HS-5 (cell line): Measurements from ENCODE around the gene TJP2.

Source experiments
- DNase-seq: peaks from one replicate; pipeline ENCODE4 v3.0.0-alpha.2; 2012; ENCODE audit warnings: low read depth

TJP2 gene

GRCh38 chr9:69191231-69191630, 17.2 kb downstream of the TJP2 start:
- DNase-seq, result no peak

DNA sequence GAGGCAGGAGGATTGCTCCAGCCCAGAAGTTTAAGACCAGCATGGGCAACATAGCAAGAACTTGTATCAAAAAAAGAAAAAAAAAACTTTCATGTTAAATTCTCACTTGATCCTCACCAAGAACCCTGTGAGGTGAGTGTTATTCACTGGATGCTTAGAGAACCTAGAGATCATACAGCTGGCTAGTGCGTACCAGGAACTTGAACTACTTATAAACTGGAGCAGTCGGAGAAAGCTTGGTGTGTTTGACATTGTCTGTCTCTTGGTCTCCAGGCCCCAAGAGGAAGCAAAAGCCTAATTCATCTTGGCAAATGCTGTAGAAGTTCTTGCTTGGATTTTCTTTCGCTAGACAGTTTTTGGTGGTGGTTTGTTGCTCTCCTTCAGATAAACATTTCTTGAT, 18.1 kb downstream of the TJP2 start:
- DNase-seq, result no peak

DNA sequence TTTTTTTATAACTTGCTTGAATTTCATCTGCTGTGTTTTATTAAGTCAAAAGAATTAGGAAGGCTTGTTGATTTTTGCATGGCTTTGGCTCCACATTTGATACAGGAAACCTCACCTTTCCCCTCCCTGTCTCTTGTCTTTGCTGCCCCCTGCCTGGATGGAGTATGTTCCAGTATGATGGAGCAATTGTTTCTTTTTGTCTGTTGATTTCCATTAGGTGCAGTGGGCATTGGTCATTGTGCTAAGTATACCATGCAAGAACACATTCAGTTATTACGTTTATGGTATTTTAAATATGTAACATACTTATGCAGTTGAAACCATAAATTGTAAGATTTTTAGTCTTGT, 19.6 kb downstream of the TJP2 start:
- no peak for DNase-seq

DNA sequence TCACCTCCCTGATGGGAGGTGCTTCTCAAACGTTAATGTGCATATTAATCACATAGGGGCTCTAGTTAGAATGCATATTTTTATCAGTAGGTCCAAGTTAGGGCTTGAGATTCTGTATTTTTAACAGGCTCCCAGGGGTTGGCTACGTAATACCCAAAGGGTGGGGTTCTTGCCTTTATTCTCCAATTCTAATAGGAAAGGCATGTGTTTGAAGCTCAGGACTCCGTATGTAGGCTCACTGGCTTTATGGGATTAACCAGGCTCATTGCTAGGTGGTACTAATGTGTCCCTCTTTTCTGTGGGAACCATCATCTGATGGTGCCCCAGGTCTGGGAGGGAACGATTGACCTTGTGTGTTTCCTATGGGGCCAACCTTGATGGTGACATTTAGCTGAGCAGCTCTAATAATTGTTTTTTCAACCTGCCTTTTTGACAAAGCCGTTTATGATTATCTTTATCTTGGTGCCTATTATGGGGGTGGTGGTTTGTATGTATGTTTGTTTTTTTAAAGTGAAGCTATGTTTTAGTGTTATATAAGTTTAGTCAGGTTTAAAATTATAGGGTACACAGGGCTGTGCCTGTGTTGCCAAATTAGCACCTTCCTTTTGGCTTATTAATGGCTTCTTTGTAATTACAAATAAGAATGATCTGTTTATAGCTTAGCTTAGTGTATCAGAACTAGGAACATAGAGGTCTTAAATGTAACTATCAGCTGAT, 20.8 kb downstream of the TJP2 start:
- DNase-seq, result no peak

DNA sequence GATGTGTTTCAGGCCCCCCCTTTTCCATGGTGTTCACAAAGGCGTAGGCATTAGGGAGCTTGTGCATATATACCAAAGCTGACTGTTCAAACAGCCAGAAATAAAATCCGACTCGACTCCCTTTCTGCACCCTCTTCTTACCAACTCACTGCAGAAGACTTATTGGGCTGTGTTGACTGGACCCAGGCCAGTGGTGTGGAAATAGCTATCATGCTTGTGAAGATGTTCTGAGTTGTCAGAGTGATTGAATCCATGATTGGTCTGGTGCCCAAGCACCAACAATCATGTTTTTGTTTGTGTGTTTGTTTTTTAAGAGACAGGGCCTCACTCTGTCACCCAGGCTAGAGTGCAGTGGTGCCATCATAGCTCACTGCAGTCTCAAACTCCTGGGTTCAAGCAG, 21.6 kb downstream of the TJP2 start:
- no peak for DNase-seq

DNA sequence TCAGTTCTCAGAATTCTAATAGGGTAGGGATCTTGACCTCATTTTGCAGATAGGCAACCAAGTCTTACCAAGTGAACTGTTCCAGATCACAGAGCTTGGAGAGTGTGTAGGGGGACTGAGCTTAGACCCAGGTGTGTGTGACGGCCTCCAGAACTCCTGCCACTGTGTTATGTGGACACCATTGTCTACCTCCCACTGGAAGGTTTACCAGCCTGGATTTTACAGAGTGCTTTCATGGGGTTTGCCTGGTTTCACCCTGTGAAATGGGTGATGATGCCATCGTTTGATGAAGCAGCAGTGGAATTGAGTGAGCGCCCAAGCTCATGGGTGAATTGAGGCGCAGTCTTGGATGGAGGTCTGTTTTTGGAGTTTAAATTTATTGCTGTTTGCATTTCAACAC, 23.6 kb downstream of the TJP2 start:
- no peak for DNase-seq

- no peak for DNase-seq
These were observed 24.6 kb downstream of the TJP2 start for GRCh38 chr9:69198521-69199220.

DNA sequence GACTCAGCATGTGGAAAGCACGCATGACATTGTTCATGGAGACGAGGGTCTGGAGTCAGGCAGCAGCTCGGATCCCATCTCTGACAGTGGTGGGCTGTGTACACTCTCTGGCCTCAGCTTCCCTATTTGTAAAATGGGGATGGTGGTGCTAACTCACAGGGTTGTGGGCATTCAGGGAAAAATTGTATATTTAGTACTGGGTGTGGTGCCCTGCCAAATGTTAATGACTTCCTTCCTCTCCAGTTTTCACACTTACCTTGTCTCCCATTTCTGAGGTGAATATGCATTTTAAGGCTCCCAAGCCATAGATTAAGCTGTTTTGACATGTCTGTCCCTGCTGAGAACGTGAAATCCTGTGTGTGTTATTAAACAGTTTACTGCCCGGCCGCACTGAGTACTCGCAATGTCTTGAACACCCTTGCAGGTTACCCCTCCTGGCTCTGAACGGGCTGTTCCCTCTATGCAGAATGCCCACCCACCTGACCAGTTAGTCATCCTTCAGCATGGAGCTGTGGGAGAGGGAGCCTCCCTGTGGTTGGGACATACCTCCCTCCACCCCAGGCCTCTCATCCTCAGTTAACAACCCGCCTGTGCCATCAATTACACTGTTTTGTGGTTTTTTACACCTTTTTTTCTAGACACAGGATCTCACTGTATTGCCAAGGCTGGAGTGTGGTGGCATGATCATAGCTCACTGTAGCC, 25.8 kb downstream of the TJP2 start:
- no peak for DNase-seq

GRCh38 chr9:69202556-69202955, 28.5 kb downstream of the TJP2 start:
- DNase-seq, result no peak

- no peak for DNase-seq
These were observed 30.2 kb downstream of the TJP2 start for GRCh38 chr9:69204326-69204725.

GRCh38 chr9:69204849-69205248, 30.8 kb downstream of the TJP2 start:
- DNase-seq, result peak; percentile 14

DNA sequence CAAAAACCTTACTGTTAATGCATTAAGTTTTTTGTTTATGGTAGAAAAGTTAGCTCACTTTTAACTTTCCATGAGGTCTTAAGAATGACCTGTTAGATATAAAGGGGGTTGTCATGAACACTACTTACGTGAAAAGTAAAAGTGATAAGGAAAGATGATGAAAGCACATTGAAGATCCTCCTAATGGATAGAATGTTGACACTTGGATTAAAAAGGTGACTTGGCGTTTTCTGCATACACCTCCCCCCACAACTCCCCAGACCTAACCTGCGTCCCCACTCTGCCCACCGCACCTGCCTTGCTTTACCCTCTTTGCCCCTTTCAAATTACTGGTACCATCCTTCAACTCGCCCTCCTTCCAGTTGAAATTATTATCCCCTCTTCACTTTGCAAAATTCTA, 32.0 kb downstream of the TJP2 start:
- DNase-seq, result no peak

DNA sequence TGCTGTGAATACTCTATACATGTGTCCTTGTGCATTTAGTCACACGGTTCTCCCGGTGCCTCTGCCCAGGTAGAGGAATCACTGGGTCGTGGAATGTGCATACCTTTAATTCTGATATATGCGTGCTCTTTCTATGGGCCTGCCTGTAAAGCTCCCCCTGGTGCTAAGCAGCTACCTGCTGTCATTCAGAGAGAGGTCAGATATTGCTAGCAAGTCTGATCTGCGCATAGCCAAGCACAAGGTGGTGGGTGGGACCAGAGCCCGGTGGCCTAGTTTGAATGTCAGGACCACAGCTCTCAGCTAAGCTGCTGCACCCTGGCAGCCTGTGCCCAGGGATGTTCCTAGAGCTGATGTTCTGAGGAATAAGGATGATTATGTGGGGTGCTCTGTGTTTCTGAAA, 33.4 kb downstream of the TJP2 start:
- no peak for DNase-seq

GRCh38 chr9:69211424-69212036, 37.5 kb downstream of the TJP2 start:
- no peak for DNase-seq

DNA sequence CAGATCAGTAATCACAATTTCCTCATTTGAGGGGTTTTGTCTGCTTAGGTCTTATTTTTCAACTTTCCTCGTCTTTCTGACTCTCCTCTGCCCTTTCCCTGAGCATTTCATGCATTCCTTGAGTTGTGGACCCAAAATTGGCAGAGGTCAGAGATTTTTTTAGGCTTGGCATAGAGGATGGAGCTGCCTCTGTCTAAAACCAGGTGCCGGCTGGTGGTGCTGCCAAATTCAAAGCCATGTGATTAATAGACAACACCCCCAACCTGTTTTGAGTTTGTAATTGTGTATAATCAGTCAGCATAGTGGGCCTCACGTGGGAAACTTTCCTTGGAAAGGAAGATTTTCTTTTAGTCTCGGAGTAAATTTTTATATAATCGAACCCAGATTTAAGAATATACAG, 39.6 kb downstream of the TJP2 start:
- no peak for DNase-seq

DNA sequence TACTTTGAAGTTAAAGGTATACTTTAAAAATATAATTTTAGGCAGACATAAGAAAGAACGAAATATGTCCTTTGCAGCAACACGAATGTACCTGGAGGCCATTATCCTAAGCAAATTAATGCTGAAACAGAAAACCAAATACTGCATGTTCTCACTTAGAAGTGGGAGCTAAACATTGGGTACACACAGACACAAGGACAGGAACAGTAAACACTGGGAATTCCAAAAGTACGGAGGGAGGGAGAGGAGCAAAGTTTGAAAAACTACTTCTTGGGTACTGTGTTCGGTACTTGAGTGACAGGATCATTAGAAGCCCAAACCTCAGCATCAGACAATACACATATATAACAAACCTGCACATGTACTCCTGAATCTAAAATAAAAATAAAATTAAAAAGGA, 40.9 kb downstream of the TJP2 start:
- DNase-seq, result no peak

- no peak for DNase-seq
These were observed 41.9 kb downstream of the TJP2 start for GRCh38 chr9:69215774-69216485.

GRCh38 chr9:69218166-69218565, 44.1 kb downstream of the TJP2 start:
- DNase-seq, result no peak

DNA sequence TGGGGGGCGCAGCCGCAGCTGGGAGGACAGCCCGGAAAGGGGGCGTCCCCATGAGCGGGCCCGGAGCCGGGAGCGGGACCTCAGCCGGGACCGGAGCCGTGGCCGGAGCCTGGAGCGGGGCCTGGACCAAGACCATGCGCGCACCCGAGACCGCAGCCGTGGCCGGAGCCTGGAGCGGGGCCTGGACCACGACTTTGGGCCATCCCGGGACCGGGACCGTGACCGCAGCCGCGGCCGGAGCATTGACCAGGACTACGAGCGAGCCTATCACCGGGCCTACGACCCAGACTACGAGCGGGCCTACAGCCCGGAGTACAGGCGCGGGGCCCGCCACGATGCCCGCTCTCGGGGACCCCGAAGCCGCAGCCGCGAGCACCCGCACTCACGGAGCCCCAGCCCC, 47.0 kb downstream of the TJP2 start:
- no peak for DNase-seq

GRCh38 chr9:69222970-69223369, 48.9 kb downstream of the TJP2 start:
- DNase-seq, result no peak

DNA sequence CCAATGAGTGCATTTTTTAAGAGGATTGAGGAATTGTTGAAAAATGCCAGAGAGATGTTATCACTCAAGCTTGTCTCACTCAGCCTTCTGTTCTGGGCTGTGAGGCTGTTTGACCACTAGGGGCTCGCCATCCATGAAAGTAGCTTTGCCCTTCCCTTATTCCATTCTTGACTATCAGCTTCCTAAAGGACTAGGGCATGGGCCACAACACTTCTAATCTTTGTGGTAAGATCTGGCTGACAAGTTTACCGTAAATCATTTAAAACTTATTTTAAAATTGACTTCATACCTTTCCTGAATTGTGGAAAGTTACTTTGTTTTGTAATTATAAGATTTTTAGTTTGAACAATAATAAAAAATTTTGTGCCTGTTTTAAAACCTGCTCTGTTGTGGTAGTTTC, 49.5 kb downstream of the TJP2 start:
- DNase-seq, result peak; percentile 47

GRCh38 chr9:69229367-69229766, 55.3 kb downstream of the TJP2 start:
- DNase-seq, result no peak
